ENCODE data around the gene GNB1.
"Not testable (repeated sequence)": the region's sequence is repeated elsewhere in the genome, so short reads cannot be mapped to it uniquely, and the experiment has no call there.

DNA sequence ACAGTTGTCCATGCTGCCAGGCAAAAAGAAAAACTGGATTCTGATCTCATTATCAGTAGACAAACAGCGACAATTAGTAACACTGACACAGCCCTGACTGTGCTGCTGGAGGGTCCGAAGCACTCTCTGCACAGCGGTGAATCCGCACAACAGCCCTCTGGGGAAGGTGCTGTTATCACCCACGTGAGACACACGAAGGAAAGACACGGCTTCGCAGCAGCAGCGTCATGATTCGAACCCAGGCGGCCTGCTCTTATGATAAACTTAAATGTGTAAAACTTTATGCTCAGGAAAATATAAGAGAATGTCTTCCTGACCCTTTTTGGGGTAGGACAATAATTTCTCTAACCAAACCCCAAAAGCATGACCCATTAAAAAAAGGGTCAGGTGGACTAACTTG, 148.4 kb downstream of the GNB1 start:
- TF ChIP-seq, protein P1, sequence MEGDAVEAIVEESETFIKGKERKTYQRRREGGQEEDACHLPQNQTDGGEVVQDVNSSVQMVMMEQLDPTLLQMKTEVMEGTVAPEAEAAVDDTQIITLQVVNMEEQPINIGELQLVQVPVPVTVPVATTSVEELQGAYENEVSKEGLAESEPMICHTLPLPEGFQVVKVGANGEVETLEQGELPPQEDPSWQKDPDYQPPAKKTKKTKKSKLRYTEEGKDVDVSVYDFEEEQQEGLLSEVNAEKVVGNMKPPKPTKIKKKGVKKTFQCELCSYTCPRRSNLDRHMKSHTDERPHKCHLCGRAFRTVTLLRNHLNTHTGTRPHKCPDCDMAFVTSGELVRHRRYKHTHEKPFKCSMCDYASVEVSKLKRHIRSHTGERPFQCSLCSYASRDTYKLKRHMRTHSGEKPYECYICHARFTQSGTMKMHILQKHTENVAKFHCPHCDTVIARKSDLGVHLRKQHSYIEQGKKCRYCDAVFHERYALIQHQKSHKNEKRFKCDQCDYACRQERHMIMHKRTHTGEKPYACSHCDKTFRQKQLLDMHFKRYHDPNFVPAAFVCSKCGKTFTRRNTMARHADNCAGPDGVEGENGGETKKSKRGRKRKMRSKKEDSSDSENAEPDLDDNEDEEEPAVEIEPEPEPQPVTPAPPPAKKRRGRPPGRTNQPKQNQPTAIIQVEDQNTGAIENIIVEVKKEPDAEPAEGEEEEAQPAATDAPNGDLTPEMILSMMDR (IDR thresholded peaks at IDR 0.05; ENCODE audit: insufficient read depth, low read length, poor library complexity, severe bottlenecking), result not testable (repeated sequence)
- TF ChIP-seq EZH2phosphoT487 (conservative IDR thresholded peaks at IDR 0.05; ENCODE audit: low read length), result not testable (repeated sequence)

Data from SU-DHL-6 (cell line).